Measurements from ENCODE around the gene ZFP92. TPM values are rescaled to one million over a fixed set of nuclear protein-coding genes. Genes with fewer than 3 reads are reported as not detected.
"Not testable (repeated sequence)": the region's sequence is repeated elsewhere in the genome, so short reads cannot be mapped to it uniquely, and the experiment has no call there.

The ZFP92 gene
- total RNA-seq, 2 donors from 2014 or later, result 0.85 to 2.0 TPM

- no peak for DNase-seq
- intact Hi-C loops (cut with DNase I), result no loop called here
- no peak for ATAC-seq
These were observed 28.4 kb upstream of the ZFP92 start for GRCh38 chrX:153382563-153383482.

DNA sequence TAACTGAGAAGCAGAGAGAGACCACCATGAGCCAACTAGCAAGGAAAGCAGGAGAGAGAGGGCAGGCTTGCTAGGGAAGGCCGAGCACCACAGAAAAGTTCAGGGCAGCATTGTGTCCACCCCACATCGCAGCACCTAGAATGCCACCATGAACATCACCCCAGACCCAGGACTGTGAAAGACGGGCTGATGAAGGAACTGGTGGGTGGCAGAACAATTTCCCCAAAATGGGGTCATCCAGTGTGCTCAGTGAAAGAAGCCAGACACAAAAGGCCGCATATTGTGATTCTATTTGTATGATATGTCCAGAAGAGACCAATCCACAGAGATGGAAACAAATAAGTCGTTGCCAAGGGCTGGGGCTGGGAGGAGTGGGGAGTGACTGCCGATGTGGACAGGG is 26.9 kb upstream of the ZFP92 start:
- ATAC-seq, result no peak
- intact Hi-C loops (cut with DNase I), result no loop called here
- DNase-seq, result no peak

GRCh38 chrX:153384973-153385372 is 26.3 kb upstream of the ZFP92 start:
- intact Hi-C loops (cut with DNase I); ATAC-seq; DNase-seq: not testable (repeated sequence)

DNA sequence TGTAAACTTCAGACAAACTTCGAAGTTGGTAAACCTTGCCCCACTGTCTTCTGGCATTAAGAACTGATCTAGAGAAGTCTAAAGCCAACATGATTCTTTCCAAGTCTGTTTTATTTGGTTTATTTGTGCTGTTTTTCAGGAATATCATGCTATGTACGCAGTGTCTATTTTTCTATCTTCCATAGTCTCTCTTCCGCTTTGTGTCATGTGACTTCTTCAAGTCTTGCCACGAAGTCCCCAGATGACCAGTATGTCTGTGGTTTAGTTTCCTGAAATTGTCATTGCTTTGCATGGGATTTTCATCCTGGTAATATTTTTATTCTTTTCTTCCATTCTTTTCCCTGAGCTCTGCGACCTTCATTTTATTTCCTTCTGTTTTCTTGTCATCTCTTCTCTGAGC is 25.2 kb upstream of the ZFP92 start:
- intact Hi-C loops (cut with DNase I), result no loop called here
- ATAC-seq, result no peak

DNA sequence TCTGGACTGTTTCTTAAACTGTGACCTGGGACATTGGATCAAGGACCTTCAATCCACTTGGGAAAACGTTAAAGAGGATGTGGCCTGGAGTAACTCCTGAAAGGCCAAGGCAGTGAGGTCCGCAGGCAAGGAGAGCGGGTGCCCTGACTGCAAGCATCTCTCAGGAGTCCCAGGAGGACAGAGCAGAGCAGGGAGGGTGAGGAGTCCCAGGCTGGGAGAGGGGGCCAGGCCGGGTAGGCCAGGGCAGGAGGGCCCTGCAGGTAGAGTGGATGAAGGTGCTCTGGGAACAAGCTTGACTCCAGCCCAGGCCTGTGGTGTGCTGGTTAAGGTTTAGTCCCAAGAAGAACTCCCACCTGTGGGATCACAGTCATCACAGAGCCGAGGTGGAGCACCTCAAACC is 23.9 kb upstream of the ZFP92 start:
- intact Hi-C loops (cut with DNase I), result no loop called here
- DNase-seq (no peak), ATAC-seq (no peak)

More for the DNA sequence above, 25.2 kb upstream of the ZFP92 start:
- no peak for DNase-seq

GRCh38 chrX:153387987-153388721 is 23.1 kb upstream of the ZFP92 start:
- intact Hi-C loops (cut with DNase I), result no loop called here
- peak in 1 of 2 donors; percentile 53 for ATAC-seq
- no peak for DNase-seq

DNA sequence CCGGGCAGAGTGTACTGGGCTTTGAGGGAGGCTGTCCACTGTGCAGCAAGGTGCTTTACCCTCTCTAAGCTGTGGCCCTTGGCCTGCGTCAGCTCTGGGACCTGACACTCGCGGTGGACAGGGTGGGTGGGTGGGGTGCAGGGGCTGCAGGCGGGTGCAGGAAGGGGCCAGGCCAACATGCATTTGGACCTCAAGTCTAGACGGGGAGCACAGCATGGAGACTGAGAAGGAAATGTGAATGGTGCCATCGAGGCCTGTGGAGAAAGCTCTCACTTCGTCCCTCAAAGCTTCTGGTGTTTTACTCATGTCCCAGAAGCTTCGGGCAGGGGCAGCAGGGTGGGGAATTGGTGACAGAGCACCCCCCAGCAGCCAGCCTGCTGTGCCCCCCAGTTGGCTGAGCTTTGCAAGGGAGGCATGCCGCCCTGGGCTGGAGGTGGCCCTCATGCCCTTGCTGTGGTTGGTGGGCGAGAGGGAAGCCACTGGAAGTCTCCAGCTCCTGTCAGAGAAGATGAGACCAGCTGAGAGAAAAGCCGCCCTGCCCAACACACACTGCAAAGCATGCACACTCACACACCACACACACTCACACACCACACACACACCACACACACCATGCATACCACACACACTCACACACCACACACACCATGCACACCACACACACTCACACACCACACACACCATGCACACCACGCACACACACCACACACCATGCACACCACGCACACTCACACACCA is 22.4 kb upstream of the ZFP92 start:
- DNase-seq (no peak), ATAC-seq (no peak)
- intact Hi-C loops (cut with DNase I), result no loop called here

DNA sequence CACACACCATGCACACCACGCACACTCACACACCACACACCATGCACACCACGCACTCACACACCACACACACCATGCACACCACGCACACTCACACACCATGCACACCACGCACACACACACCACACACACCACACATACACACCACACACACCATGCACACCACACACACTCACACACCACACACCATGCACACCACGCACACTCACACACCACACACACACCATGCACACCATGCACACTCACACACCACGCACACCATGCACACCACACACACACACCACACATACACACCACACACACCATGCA is 21.9 kb upstream of the ZFP92 start:
- intact Hi-C loops (cut with DNase I), result not testable (repeated sequence)

DNA sequence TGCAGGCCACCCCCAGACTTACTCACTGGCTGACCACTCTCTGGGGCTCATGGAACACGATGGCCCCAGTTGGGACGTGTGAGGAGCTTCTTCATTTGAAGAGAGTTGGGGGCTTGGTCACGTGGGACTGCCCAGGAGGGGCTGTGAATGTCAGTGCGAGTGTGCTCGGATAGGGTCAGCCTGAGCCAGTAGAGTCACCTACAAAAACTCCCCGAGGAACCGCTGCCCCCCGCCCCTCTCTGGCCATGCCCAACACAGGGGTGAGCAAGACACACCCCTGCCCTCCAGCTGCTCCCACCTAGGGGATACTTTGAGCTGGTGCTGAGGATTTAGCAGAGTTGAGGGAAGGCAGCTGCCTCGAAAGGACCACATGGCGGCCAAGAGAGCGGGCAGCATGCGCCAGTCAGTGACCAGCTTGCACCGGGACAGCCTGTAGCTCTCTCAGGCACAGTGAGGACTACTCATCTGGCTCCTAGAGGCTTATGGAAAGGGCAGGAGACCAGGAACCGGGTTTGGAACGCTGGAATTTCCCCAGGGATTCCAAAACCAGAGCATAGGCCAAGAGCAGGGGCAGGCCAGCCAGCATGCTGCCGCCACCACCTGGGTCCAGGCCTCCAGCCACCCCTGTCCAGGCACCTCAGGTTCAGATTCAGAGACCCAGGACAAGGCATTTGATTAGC is 18.5 kb upstream of the ZFP92 start:
- intact Hi-C loops (cut with DNase I), result no loop called here
- no peak for DNase-seq
- ATAC-seq, result peak in 1 of 2 donors; percentile 41

More for the DNA sequence above, 21.9 kb upstream of the ZFP92 start:
- not testable (repeated sequence) for DNase-seq, ATAC-seq

GRCh38 chrX:153394612-153395011 is 16.7 kb upstream of the ZFP92 start:
- intact Hi-C loops (cut with DNase I), result no loop called here
- ATAC-seq (no peak), DNase-seq (no peak)

- no peak for DNase-seq
- intact Hi-C loops (cut with DNase I), result no loop called here
- no peak for ATAC-seq
These were observed 15.5 kb upstream of the ZFP92 start for GRCh38 chrX:153395613-153396319.

- DNase-seq (no peak), ATAC-seq (no peak)
- intact Hi-C loops (cut with DNase I), result no loop called here
These were observed 14.7 kb upstream of the ZFP92 start for GRCh38 chrX:153396320-153397195.

DNA sequence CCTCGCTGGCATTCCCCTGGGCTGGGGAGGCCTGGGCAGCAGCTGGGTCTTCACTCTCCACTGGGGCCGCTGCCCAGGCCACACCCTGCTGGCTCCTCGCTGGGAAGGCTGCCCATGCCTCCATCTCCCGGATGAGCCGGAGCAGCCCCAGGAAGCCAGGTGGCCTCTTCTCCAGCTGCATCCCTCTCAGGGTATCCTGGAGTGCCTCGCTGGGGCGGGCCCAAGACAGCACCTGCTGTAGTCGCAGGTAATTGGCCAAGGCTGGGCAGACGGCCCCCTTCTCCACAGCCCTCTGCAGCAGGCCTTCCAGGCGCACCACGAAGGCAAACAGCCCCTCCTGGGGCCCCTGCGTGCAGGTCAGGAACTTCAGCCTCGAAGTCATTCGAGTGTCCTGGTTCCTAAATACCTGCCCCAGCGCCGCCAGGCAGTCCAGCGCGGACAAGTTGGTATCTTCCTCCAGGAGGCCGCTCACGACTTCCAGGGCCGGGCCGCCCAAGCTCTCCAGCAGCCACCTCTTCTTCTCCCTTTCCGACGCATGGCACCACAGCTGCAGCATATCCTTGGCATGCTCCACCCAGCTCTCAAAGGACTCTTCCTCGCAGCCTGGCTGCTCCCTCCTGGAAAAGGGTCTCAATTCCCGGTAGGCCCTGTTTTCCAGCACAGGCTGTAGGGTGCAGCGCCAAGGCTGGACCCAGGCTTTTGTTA is 13.9 kb upstream of the ZFP92 start:
- DNase-seq, result no peak
- intact Hi-C loops (cut with DNase I), result no loop called here
- ATAC-seq, result no peak

DNA sequence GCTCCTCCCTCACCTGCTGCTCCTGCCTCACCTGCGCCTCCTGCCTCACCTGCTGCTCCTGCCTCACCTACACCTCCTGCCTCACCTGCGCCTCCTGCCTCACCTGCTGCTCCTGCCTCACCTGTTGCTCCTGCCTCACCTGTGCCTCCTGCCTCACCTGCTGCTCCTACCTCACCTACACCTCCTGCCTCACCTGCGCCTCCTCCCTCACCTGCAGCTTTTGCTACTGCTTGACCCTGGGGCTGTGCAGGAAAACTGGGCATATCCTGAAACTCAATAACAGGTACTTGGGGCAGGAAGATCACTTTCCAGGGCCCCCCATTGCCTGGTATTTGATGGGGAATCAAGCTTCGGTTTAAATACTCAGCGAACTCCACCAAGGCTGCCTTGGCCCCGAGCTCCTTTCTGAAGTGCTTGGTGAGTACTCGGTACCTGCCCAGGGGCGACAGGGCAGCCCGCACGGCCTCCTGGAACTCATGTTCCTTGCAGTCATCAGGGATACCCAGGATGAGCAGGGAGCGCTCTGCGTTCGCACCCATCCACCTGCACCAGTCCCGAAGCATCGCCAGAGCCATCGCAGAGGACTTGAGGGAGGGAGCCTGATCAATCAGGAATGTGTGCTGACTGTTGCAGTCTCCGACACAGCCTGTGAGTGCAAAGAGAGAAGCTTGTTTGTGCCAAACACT is 12.9 kb upstream of the ZFP92 start:
- intact Hi-C loops (cut with DNase I), result no loop called here
- no peak for DNase-seq
- no peak for ATAC-seq

- peak in 1 of 2 donors; percentile 27 for ATAC-seq
- intact Hi-C loops (cut with DNase I), result no loop called here
These were observed 10.8 kb upstream of the ZFP92 start for GRCh38 chrX:153400146-153401132.

More at GRCh38 chrX:153400146-153401132, 10.8 kb upstream of the ZFP92 start:
- peak; percentile 45 for DNase-seq

Data from left cardiac atrium (tissue), 4 donors.